ENCODE data around the gene LRCOL1.

DNA sequence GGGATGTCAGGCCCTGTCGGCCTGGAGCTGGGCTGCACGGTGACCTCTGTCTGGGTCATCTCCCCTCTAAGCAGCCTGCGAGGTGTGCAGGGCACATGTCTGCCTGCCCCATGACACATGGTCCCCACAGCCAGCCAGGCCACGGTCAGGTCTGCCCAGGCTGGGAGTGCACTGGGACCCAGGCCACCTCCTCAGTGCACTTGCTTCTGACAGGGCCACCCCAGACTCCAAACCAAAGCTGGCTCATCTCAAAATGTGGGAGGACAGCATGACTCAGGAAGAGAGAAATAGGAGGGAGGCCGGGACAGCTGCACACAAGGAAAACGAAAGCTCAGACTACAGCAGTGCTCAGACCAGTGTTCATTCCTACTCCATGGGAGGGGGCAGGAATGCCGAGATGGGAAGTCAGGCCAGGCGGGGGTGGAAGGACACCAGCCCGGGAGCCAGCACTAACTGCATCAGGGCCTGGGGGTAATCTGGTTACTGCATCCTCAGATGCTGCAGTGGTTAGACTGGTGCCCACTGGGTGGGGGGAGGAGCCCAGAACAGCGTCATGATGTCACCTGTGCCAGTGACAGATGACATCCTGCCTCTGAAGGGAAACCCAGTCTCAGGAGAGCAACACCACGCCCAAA lies 12.2 kb upstream of the LRCOL1 start:
- TF ChIP-seq, protein P1, sequence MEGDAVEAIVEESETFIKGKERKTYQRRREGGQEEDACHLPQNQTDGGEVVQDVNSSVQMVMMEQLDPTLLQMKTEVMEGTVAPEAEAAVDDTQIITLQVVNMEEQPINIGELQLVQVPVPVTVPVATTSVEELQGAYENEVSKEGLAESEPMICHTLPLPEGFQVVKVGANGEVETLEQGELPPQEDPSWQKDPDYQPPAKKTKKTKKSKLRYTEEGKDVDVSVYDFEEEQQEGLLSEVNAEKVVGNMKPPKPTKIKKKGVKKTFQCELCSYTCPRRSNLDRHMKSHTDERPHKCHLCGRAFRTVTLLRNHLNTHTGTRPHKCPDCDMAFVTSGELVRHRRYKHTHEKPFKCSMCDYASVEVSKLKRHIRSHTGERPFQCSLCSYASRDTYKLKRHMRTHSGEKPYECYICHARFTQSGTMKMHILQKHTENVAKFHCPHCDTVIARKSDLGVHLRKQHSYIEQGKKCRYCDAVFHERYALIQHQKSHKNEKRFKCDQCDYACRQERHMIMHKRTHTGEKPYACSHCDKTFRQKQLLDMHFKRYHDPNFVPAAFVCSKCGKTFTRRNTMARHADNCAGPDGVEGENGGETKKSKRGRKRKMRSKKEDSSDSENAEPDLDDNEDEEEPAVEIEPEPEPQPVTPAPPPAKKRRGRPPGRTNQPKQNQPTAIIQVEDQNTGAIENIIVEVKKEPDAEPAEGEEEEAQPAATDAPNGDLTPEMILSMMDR (IDR thresholded peaks at IDR 0.05; ENCODE audit: low read length): no peak
- no peak for TF ChIP-seq EZH2 (IDR thresholded peaks at IDR 0.05; ENCODE audit: borderline replicate concordance, low read length)
